WTC11 (cell line): ENCODE data around the gene PGAP2.

Experiments
- KAT7 ChIP-seq: sonication (generic); formaldehyde crosslinking; IDR thresholded peaks from 2 replicates; pipeline ENCODE4 v1.8.1; 2023; ENCODE audit warnings: missing genetic modification reagents, mild to moderate bottlenecking, borderline replicate concordance
- TF ChIP-seq, protein P1 (sequence below): fragments of 250-450 bp; sonication (Bioruptor Pico); IDR thresholded peaks from 2 replicates; pipeline ENCODE4 v1.8.0; 2021; ENCODE audit warnings: mild to moderate bottlenecking
- TF ChIP-seq, protein P2 (sequence below): sonication (generic); formaldehyde crosslinking; conservative IDR thresholded peaks from 2 replicates; pipeline ENCODE4 v1.8.1; 2022; ENCODE audit warnings: mild to moderate bottlenecking, missing genetic modification reagents

DNA sequence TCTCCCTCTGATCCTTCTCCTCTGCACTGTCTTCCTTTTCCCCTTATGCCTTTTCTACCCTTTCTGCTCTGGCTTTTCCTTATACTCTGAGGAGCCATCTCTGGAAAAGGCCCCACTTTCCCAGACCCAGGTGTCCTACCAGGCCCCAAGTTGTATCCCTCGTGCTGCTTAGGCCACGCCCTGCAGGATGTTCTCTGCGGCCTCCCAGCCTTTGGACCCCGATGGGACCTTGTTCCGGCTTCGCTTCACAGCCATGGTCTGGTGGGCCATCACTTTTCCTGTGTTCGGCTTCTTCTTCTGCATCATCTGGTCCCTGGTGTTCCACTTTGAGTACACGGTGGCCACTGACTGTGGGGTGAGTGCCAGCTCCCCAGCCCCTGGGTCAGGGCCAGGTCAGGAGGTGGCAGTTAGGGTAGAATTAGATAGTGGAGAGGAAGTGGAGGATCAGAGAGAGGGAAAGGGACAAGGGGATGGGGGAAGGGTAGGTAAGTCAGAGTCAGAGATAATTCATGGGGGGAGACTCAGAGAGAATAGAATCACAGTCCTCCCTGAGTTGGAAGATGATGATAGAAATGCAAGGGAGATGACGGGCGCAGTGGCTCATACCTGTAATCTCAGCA is 8.9 kb downstream of the PGAP2 start:
- TF ChIP-seq, protein P1, sequence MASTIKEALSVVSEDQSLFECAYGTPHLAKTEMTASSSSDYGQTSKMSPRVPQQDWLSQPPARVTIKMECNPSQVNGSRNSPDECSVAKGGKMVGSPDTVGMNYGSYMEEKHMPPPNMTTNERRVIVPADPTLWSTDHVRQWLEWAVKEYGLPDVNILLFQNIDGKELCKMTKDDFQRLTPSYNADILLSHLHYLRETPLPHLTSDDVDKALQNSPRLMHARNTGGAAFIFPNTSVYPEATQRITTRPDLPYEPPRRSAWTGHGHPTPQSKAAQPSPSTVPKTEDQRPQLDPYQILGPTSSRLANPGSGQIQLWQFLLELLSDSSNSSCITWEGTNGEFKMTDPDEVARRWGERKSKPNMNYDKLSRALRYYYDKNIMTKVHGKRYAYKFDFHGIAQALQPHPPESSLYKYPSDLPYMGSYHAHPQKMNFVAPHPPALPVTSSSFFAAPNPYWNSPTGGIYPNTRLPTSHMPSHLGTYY, result no peak
- no peak for TF ChIP-seq KAT7 (CRISPR knock-in tag)
- TF ChIP-seq, protein P2, sequence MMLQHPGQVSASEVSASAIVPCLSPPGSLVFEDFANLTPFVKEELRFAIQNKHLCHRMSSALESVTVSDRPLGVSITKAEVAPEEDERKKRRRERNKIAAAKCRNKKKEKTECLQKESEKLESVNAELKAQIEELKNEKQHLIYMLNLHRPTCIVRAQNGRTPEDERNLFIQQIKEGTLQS (CRISPR knock-in tag), result no peak
